Astrocyte (in vitro differentiated cells and primary cell): ENCODE measurements around the gene KISS1R. TPM values are rescaled to one million over a fixed set of nuclear protein-coding genes. Genes with fewer than 3 reads are reported as not detected.

Source experiments
- DNase-seq: peaks from one replicate; pipeline ENCODE4 v3.0.0-alpha.2; 2010; ENCODE audit warnings: low read depth
- FAIRE-seq: peaks from 2 replicates; lab custom pipeline; 2011; peaks lifted over from hg19 to GRCh38; lab: Jason Lieb, UNC
- H2AFZ ChIP-seq: 2 replicates; pipeline ENCODE4 v1.6.0; 2012; ENCODE audit warnings: low read depth, low read length, inconsistent platforms
- H3K27ac ChIP-seq: 2 replicates; pipeline ENCODE4 v1.5.1; 2011; ENCODE audit warnings: low read depth, low read length, inconsistent platforms
- H3K27me3 ChIP-seq: 2 replicates; pipeline ENCODE4 v1.6.0; 2011; ENCODE audit warnings: low read length, inconsistent platforms; ENCODE audit not compliant: insufficient read depth
- H3K36me3 ChIP-seq: 2 replicates; pipeline ENCODE4 v1.5.1; 2011; ENCODE audit warnings: low read length, inconsistent platforms; ENCODE audit not compliant: insufficient read depth
- H3K4me1 ChIP-seq: 2 replicates; pipeline ENCODE4 v1.5.1; 2011; ENCODE audit warnings: low read length, inconsistent platforms; ENCODE audit not compliant: insufficient read depth
- H3K4me2 ChIP-seq: 2 replicates; pipeline ENCODE4 v1.6.0; 2012; ENCODE audit warnings: low read length, inconsistent platforms
- H3K4me3 ChIP-seq: 2 replicates; pipeline ENCODE4 v1.5.1; 2011; ENCODE audit warnings: low read depth, mild to moderate bottlenecking, low read length, inconsistent platforms; ENCODE audit not compliant: insufficient read depth
- H3K79me2 ChIP-seq: 2 replicates; pipeline ENCODE4 v1.6.0; 2012; ENCODE audit warnings: mild to moderate bottlenecking, low read length, inconsistent platforms; ENCODE audit not compliant: insufficient read depth
- H3K9ac ChIP-seq: 2 replicates; pipeline ENCODE4 v1.6.0; 2012; ENCODE audit warnings: mild to moderate bottlenecking, low read length, inconsistent platforms
- H3K9me3 ChIP-seq: 2 replicates; pipeline ENCODE4 v1.5.1; 2012; ENCODE audit warnings: low read depth, mild to moderate bottlenecking, low read length, inconsistent platforms; ENCODE audit not compliant: insufficient read depth
- H4K20me1 ChIP-seq: 2 replicates; pipeline ENCODE4 v1.6.0; 2012; ENCODE audit warnings: low read length, inconsistent platforms; ENCODE audit not compliant: insufficient read depth
- H3K27ac Mint-ChIP-seq: one replicate; pipeline ENCODE4 v1.8.0; 2021; ENCODE audit warnings: mild to moderate bottlenecking, mixed read lengths; ENCODE audit not compliant: unreplicated experiment
- H3K27me3 Mint-ChIP-seq: one replicate; pipeline ENCODE4 v1.8.0; 2021; ENCODE audit warnings: low read depth, mixed read lengths; ENCODE audit not compliant: unreplicated experiment
- H3K36me3 Mint-ChIP-seq: one replicate; pipeline ENCODE4 v1.8.0; 2021; ENCODE audit warnings: low read depth, mixed read lengths; ENCODE audit not compliant: unreplicated experiment
- H3K4me1 Mint-ChIP-seq: one replicate; pipeline ENCODE4 v1.8.0; 2021; ENCODE audit warnings: low read depth, mixed read lengths; ENCODE audit not compliant: unreplicated experiment
- H3K4me3 Mint-ChIP-seq: one replicate; pipeline ENCODE4 v1.8.0; 2021; ENCODE audit warnings: mild to moderate bottlenecking, moderate library complexity, mixed read lengths; ENCODE audit not compliant: unreplicated experiment
- H3K9me3 Mint-ChIP-seq: one replicate; pipeline ENCODE4 v1.8.0; 2021; ENCODE audit warnings: mild to moderate bottlenecking, mixed read lengths; ENCODE audit not compliant: unreplicated experiment
- EZH2 ChIP-seq: IDR thresholded peaks from 2 replicates; pipeline ENCODE4 v1.6.1; 2012; ENCODE audit warnings: mild to moderate bottlenecking, low read length, inconsistent platforms; ENCODE audit not compliant: insufficient read depth
- total RNA-seq: library from RNA; stranded (reverse); gene quantifications from 2 replicates; pipeline ENCODE4 v1.2.1, GENCODE V29; 2021
- TF ChIP-seq, protein P1 (sequence below): IDR thresholded peaks from 2 replicates; pipeline ENCODE4 v1.5.1; 2011; ENCODE audit warnings: low read depth, mild to moderate bottlenecking, inconsistent platforms, low read length, moderate library complexity; ENCODE audit not compliant: insufficient read depth

KISS1R gene
- total RNA-seq, 1 donor from 2014 or later: not detected

DNA sequence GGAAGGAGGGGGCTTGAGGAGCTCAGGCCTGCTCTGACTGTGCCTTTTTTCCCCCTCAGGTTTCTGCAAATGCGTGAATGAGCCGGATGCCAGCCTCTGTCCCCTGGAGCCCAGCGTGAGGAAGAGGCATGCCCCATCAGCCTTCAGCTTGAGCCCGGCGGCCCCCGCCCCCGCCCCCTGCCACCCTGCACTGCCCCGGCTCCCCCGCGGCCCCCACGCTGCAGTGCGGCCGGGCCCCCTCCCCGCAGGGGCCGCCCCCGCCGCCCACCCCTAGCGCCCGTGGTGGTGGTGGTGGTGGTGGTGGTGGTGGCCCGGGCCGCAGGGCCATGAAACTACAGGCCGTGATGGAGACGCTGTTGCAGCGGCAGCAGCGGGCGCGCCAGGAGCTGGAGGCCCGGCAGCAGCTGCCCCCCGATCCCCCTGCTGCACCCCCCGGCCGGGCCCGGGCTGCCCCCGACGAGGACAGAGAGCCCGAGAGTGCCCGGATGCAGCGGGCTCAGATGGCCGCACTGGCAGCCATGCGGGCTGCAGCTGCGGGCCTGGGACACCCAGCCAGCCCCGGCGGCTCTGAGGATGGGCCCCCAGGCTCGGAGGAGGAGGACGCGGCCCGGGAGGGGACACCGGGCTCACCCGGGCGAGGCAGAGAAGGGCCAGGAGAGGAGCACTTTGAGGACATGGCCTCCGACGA is 12.2 kb downstream of the KISS1R start:
- Histone ChIP-seq H3K4me1 (peaks cover 35% of the 10 kb centered on the region), H3K4me3 (no peak overlapping the region), H3K9ac (no peak overlapping the region), H3K27ac (no peak overlapping the region), H3K36me3 (no peaks in the 10 kb centered on the region), H4K20me1 (peaks cover 15% of the 10 kb centered on the region), H2AFZ (no peak overlapping the region), H3K79me2 (peaks cover 44% of the 10 kb centered on the region), H3K27me3 (no peaks in the 10 kb centered on the region), H3K9me3 (no peaks in the 10 kb centered on the region), H3K4me2 (no peak overlapping the region)
- Mint-ChIP-seq H3K27me3 (no peaks in the 10 kb centered on the region), H3K4me1 (peaks cover 7% of the 10 kb centered on the region), H3K9me3 (no peaks in the 10 kb centered on the region), H3K36me3 (peaks cover 6% of the 10 kb centered on the region), H3K4me3 (no peak overlapping the region), H3K27ac (no peak overlapping the region)
- DNase-seq (no peak), FAIRE-seq (no peak)
- no peak for TF ChIP-seq EZH2
- TF ChIP-seq, protein P1, sequence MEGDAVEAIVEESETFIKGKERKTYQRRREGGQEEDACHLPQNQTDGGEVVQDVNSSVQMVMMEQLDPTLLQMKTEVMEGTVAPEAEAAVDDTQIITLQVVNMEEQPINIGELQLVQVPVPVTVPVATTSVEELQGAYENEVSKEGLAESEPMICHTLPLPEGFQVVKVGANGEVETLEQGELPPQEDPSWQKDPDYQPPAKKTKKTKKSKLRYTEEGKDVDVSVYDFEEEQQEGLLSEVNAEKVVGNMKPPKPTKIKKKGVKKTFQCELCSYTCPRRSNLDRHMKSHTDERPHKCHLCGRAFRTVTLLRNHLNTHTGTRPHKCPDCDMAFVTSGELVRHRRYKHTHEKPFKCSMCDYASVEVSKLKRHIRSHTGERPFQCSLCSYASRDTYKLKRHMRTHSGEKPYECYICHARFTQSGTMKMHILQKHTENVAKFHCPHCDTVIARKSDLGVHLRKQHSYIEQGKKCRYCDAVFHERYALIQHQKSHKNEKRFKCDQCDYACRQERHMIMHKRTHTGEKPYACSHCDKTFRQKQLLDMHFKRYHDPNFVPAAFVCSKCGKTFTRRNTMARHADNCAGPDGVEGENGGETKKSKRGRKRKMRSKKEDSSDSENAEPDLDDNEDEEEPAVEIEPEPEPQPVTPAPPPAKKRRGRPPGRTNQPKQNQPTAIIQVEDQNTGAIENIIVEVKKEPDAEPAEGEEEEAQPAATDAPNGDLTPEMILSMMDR: no peak

DNA sequence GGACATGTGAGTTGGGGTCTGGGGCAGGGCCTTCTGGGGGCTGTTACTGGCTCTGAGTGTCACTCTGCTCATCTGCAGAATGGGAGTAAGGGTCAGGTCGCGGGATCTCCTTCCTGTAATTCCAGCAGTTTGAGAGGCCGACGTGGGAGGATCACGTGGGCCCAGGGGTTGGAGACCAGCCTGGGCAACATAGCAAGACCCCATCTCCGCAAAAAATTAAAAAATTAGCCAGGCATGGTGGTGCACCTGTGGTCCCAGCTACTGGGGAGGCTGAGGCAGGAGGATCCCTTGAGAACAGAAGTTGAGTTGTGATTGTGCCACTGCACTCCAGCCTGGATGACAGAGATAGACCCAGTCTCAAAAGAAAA is 12.7 kb downstream of the KISS1R start:
- H2AFZ ChIP-seq: no peak overlapping the region
- no peaks in the 10 kb centered on the region for H3K9me3 Mint-ChIP-seq
- H3K4me3 Mint-ChIP-seq: no peak overlapping the region
- H3K27ac ChIP-seq: no peak overlapping the region
- H4K20me1 ChIP-seq: peaks cover 15% of the 10 kb centered on the region
- no peak overlapping the region for H3K9ac ChIP-seq
- H3K27ac Mint-ChIP-seq: no peak overlapping the region
- FAIRE-seq: no peak
- TF ChIP-seq EZH2: no peak
- TF ChIP-seq, protein P1: no peak
- no peaks in the 10 kb centered on the region for H3K36me3 ChIP-seq
- peaks cover 36% of the 10 kb centered on the region for H3K4me1 ChIP-seq
- peaks cover 6% of the 10 kb centered on the region for H3K36me3 Mint-ChIP-seq
- no peak overlapping the region for H3K4me2 ChIP-seq
- DNase-seq: no peak
- H3K4me3 ChIP-seq: no peak overlapping the region
- peaks cover 7% of the 10 kb centered on the region for H3K4me1 Mint-ChIP-seq
- no peaks in the 10 kb centered on the region for H3K27me3 Mint-ChIP-seq
- H3K9me3 ChIP-seq: no peaks in the 10 kb centered on the region
- H3K79me2 ChIP-seq: peaks cover 47% of the 10 kb centered on the region
- no peaks in the 10 kb centered on the region for H3K27me3 ChIP-seq
